Neural progenitor cell (in vitro differentiated cells): ENCODE measurements around the gene ULK3. TPM values are rescaled to one million over a fixed set of nuclear protein-coding genes. Genes with fewer than 3 reads are reported as not detected.
A peak's percentile ranks its signal among the peaks of the same experiment; 100 is the strongest.

Experiments used
- DNase-seq: peaks from one replicate; pipeline ENCODE4 v3.0.0-alpha.2; 2016; ENCODE audit warnings: low spot score
- H2AFZ ChIP-seq: fragments of 200-600 bp; sonication (generic); replicated peaks from 2 replicates; pipeline ENCODE4 v1.6.1; 2016; ENCODE audit warnings: antibody characterized with exemption
- H3F3A ChIP-seq: fragments of 200-600 bp; sonication (generic); 2 replicates; pipeline ENCODE4 v1.6.1; 2016; ENCODE audit warnings: antibody characterized with exemption, low read depth
- H3K27ac ChIP-seq: fragments of 200-600 bp; sonication (generic); 2 replicates; pipeline ENCODE4 v1.5.1; 2016; ENCODE audit warnings: mild to moderate bottlenecking
- H3K27me3 ChIP-seq: fragments of 200-600 bp; sonication (generic); 2 replicates; pipeline ENCODE4 v1.6.1; 2016; ENCODE audit warnings: mild to moderate bottlenecking, moderate library complexity
- H3K36me3 ChIP-seq: fragments of 200-600 bp; sonication (generic); 2 replicates; pipeline ENCODE4 v1.5.1; 2016
- H3K4me1 ChIP-seq: fragments of 200-600 bp; sonication (generic); 2 replicates; pipeline ENCODE4 v1.6.1; 2016; ENCODE audit warnings: mixed run types
- H3K4me2 ChIP-seq: fragments of 200-600 bp; sonication (generic); 2 replicates; pipeline ENCODE4 v1.6.1; 2016
- H3K4me3 ChIP-seq: fragments of 200-600 bp; sonication (generic); 2 replicates; pipeline ENCODE4 v1.5.1; 2016
- H3K79me2 ChIP-seq: fragments of 200-600 bp; sonication (generic); 2 replicates; pipeline ENCODE4 v1.6.1; 2016; ENCODE audit warnings: low read depth
- H3K9ac ChIP-seq: fragments of 200-600 bp; sonication (generic); 2 replicates; pipeline ENCODE4 v1.6.1; 2016
- H3K9me3 ChIP-seq: fragments of 200-600 bp; sonication (generic); 2 replicates; pipeline ENCODE4 v1.5.1; 2016; ENCODE audit warnings: low read depth
- H4K20me1 ChIP-seq: fragments of 200-600 bp; sonication (generic); 2 replicates; pipeline ENCODE4 v1.6.1; 2016; ENCODE audit warnings: low read depth
- H3K27ac Mint-ChIP-seq: 3 replicates; pipeline ENCODE4 v1.8.0; 2021; ENCODE audit warnings: mixed read lengths
- H3K27me3 Mint-ChIP-seq: 2 replicates; pipeline ENCODE4 v1.8.0; 2022; ENCODE audit warnings: low read depth, mild to moderate bottlenecking, inconsistent platforms, moderate library complexity, mixed read lengths; ENCODE audit not compliant: insufficient read depth
- H3K36me3 Mint-ChIP-seq: 3 replicates; pipeline ENCODE4 v1.8.0; 2021; ENCODE audit warnings: mixed read lengths
- H3K4me1 Mint-ChIP-seq: 3 replicates; pipeline ENCODE4 v1.8.0; 2021; ENCODE audit warnings: mixed read lengths
- H3K4me3 Mint-ChIP-seq: 3 replicates; pipeline ENCODE4 v1.8.0; 2021; ENCODE audit warnings: mild to moderate bottlenecking, moderate library complexity, mixed read lengths
- H3K9me3 Mint-ChIP-seq: 3 replicates; pipeline ENCODE4 v1.8.0; 2020; ENCODE audit warnings: mixed read lengths
- EZH2 ChIP-seq: fragments of 200-600 bp; sonication (generic); IDR thresholded peaks from 2 replicates; pipeline ENCODE4 v1.6.1; 2017; ENCODE audit warnings: antibody characterized with exemption, mild to moderate bottlenecking, moderate library complexity
- EZH2phosphoT487 ChIP-seq: fragments of 200-600 bp; sonication (generic); IDR thresholded peaks from 2 replicates; pipeline ENCODE4 v1.6.1; 2017; ENCODE audit warnings: antibody characterized with exemption
- total RNA-seq: library from RNA; depleted of rRNA; stranded (reverse); fragments of >200 nt; gene quantifications from 2 replicates; pipeline ENCODE4 v1.2.3, GENCODE V29; 2015; ENCODE audit warnings: low replicate concordance
- TF ChIP-seq, protein P1 (sequence below): fragments of 200-600 bp; sonication (generic); IDR thresholded peaks from 2 replicates; pipeline ENCODE4 v1.5.1; 2017; ENCODE audit warnings: antibody characterized with exemption, mild to moderate bottlenecking

ULK3 gene
- total RNA-seq, 1 donor from 2014 or later: 22.7 TPM

DNA sequence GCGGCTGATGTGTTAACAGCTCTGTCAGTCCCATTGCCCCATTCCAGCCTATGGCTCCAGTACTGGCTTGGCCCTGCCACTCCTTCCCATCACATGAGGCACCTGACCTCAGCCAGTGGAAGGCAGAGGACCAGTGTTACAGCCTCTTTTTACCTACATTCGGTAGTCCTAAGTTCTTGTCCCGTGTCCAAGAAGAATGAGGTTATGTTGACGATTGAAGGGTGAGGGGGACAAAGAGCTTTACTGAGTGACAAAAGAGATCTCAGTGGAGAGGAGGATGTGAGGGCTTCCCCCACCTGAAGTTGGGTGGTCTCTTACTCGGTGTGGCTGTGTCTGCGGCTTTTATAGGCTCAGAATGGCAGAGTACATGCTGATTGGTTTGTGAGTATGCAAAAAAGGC, 39.6 kb upstream of the ULK3 start:
- Mint-ChIP-seq H3K9me3 (no peaks in the 10 kb centered on the region), H3K27me3 (peaks cover 8% of the 10 kb centered on the region), H3K4me1 (peaks cover 4% of the 10 kb centered on the region), H3K36me3 (no peaks in the 10 kb centered on the region), H3K4me3 (no peak overlapping the region), H3K27ac (no peak overlapping the region)
- H3K4me2 ChIP-seq: no peak overlapping the region
- no peaks in the 10 kb centered on the region for H3F3A ChIP-seq
- no peaks in the 10 kb centered on the region for H3K79me2 ChIP-seq
- H3K27me3 ChIP-seq: no peaks in the 10 kb centered on the region
- no peak overlapping the region for H3K4me3 ChIP-seq
- H3K9me3 ChIP-seq: no peaks in the 10 kb centered on the region
- no peak overlapping the region for H3K9ac ChIP-seq
- no peak for TF ChIP-seq EZH2
- no peak overlapping the region for H2AFZ ChIP-seq
- H4K20me1 ChIP-seq: no peaks in the 10 kb centered on the region
- peaks cover 7% of the 10 kb centered on the region for H3K4me1 ChIP-seq
- H3K27ac ChIP-seq: no peak overlapping the region
- no peak for DNase-seq
- H3K36me3 ChIP-seq: no peaks in the 10 kb centered on the region

DNA sequence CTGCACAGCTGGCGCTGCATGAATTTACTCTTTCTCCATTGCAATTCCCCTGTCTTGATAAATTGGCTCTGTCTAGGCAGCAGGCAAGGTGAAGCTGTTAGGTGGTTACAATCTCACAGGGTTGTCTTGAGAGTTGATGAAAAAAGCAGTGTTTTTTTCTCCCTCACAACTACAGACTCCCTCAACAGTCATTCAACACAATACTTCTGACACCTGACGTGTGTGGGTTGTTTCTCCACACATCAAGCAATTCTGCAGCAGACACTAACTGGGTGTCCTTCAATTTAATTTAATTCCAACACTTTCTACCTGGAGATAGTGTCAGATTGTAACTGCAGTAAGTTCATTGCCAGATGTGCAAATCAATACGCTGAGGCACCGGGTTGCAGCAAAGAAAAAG, 35.3 kb upstream of the ULK3 start:
- Mint-ChIP-seq H3K27ac (no peak overlapping the region), H3K9me3 (no peaks in the 10 kb centered on the region), H3K4me3 (no peak overlapping the region), H3K27me3 (peaks cover 6% of the 10 kb centered on the region), H3K4me1 (peaks cover 5% of the 10 kb centered on the region), H3K36me3 (no peaks in the 10 kb centered on the region)
- H3K79me2 ChIP-seq: no peaks in the 10 kb centered on the region
- no peak overlapping the region for H3K4me3 ChIP-seq
- no peak overlapping the region for H3K9ac ChIP-seq
- H2AFZ ChIP-seq: no peak overlapping the region
- H4K20me1 ChIP-seq: no peaks in the 10 kb centered on the region
- DNase-seq: no peak
- H3K36me3 ChIP-seq: no peaks in the 10 kb centered on the region
- no peak overlapping the region for H3K27ac ChIP-seq
- no peaks in the 10 kb centered on the region for H3K27me3 ChIP-seq
- peaks cover 6% of the 10 kb centered on the region for H3F3A ChIP-seq
- no peaks in the 10 kb centered on the region for H3K9me3 ChIP-seq
- peaks cover 7% of the 10 kb centered on the region for H3K4me1 ChIP-seq
- TF ChIP-seq, protein P1, sequence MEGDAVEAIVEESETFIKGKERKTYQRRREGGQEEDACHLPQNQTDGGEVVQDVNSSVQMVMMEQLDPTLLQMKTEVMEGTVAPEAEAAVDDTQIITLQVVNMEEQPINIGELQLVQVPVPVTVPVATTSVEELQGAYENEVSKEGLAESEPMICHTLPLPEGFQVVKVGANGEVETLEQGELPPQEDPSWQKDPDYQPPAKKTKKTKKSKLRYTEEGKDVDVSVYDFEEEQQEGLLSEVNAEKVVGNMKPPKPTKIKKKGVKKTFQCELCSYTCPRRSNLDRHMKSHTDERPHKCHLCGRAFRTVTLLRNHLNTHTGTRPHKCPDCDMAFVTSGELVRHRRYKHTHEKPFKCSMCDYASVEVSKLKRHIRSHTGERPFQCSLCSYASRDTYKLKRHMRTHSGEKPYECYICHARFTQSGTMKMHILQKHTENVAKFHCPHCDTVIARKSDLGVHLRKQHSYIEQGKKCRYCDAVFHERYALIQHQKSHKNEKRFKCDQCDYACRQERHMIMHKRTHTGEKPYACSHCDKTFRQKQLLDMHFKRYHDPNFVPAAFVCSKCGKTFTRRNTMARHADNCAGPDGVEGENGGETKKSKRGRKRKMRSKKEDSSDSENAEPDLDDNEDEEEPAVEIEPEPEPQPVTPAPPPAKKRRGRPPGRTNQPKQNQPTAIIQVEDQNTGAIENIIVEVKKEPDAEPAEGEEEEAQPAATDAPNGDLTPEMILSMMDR: no peak
- TF ChIP-seq EZH2 (no peak), EZH2phosphoT487 (no peak)
- no peak overlapping the region for H3K4me2 ChIP-seq

DNA sequence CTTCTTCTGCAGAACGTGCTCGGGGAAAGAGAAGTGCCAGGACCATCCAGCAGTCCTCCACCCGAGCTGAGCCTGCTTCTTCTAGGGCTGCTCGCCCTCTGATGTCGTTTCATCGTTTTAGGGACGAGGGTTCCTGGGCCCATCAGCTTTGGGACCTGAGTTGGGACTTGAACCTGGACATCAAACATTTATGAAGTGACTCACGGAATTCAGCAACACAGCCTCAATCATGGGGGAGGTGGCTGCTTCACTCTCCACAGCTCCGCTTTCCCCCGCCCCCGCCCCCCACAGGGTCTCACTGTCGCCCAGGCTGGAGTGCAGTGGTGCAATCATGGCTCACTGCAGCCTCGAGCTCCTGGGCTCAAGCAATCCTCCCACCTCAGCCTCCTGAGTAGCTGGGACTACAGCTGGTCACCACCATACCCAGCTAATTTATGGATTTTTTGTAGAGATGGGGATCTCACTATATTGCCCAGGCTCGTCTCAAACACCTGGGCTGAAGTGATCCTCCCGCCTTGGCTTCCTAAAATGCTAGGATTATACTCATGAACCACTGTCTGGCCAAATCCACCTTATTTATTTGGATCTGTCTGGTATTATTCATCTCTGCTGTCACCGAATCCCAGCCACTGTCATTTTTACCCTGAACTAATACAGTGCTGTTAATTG, 30.9 kb upstream of the ULK3 start:
- DNase-seq: peak; percentile 33
- H3F3A ChIP-seq: peaks cover 6% of the 10 kb centered on the region

More for the DNA sequence above, 30.9 kb upstream of the ULK3 start:
- peak overlapping the region; percentile 94 for H3K4me3 Mint-ChIP-seq
- no peaks in the 10 kb centered on the region for H3K36me3 ChIP-seq
- H3K9me3 Mint-ChIP-seq: no peaks in the 10 kb centered on the region
- H4K20me1 ChIP-seq: peaks cover 32% of the 10 kb centered on the region
- no peaks in the 10 kb centered on the region for H3K9me3 ChIP-seq
- H3K27ac Mint-ChIP-seq: no peak overlapping the region
- no peak overlapping the region for H3K27ac ChIP-seq
- no peak overlapping the region for H3K9ac ChIP-seq
- H3K4me1 Mint-ChIP-seq: peaks cover 24% of the 10 kb centered on the region
- peaks cover 6% of the 10 kb centered on the region for H3K36me3 Mint-ChIP-seq
- H3K27me3 ChIP-seq: no peaks in the 10 kb centered on the region
- peaks cover 39% of the 10 kb centered on the region for H3K79me2 ChIP-seq
- peak overlapping the region; percentile 86 for H3K4me3 ChIP-seq
- H3K27me3 Mint-ChIP-seq: peaks cover 5% of the 10 kb centered on the region
- H2AFZ ChIP-seq: peak overlapping the region; percentile 92
- peaks cover 4% of the 10 kb centered on the region for H3K4me1 ChIP-seq
- H3K4me2 ChIP-seq: peak overlapping the region; percentile 93
- TF ChIP-seq EZH2: no peak
- TF ChIP-seq EZH2phosphoT487: no peak
- TF ChIP-seq, protein P1: no peak
